Endodermal cell (in vitro differentiated cells): ENCODE measurements around the gene NOS2. TPM values are rescaled to one million over a fixed set of nuclear protein-coding genes. Genes with fewer than 3 reads are reported as not detected.

ENCODE experiments used
- DNase-seq: peaks from one replicate; pipeline ENCODE4 v3.0.0-alpha.2; 2017
- H3K27ac ChIP-seq: 2 replicates; pipeline ENCODE4 v1.5.1; 2013; ENCODE audit warnings: mild to moderate bottlenecking, low read depth, low read length, moderate library complexity
- H3K27me3 ChIP-seq: 2 replicates; pipeline ENCODE4 v1.6.1; 2013; ENCODE audit warnings: mild to moderate bottlenecking, low read length, moderate library complexity; ENCODE audit not compliant: insufficient read depth, control insufficient read depth, poor library complexity, severe bottlenecking
- H3K36me3 ChIP-seq: 2 replicates; pipeline ENCODE4 v1.7.0; 2013; ENCODE audit warnings: mild to moderate bottlenecking, low read length, moderate library complexity; ENCODE audit not compliant: control insufficient read depth, insufficient read depth
- H3K4me1 ChIP-seq: one replicate; pipeline ENCODE4 v1.7.0; 2013; ENCODE audit warnings: low read length; ENCODE audit not compliant: control insufficient read depth, insufficient read depth
- H3K4me3 ChIP-seq: 2 replicates; pipeline ENCODE4 v1.5.1; 2013; ENCODE audit warnings: mild to moderate bottlenecking, low read length, moderate library complexity
- H3K9ac ChIP-seq: 2 replicates; pipeline ENCODE4 v1.6.1; 2013; ENCODE audit warnings: mild to moderate bottlenecking, low read length, moderate library complexity; ENCODE audit not compliant: poor library complexity, severe bottlenecking; ENCODE audit errors: extremely low read depth
- H3K9me3 ChIP-seq: 2 replicates; pipeline ENCODE4 v1.6.1; 2013; ENCODE audit warnings: mild to moderate bottlenecking, low read length, moderate library complexity; ENCODE audit not compliant: control insufficient read depth
- H3K27ac Mint-ChIP-seq: 2 replicates; pipeline ENCODE4 v1.8.0; 2020; ENCODE audit warnings: mixed read lengths
- H3K27me3 Mint-ChIP-seq: 2 replicates; pipeline ENCODE4 v1.8.0; 2021; ENCODE audit warnings: mild to moderate bottlenecking, mixed read lengths; ENCODE audit not compliant: insufficient read depth
- H3K36me3 Mint-ChIP-seq: 2 replicates; pipeline ENCODE4 v1.8.0; 2020; ENCODE audit warnings: low read depth, mixed read lengths
- H3K4me1 Mint-ChIP-seq: 2 replicates; pipeline ENCODE4 v1.8.0; 2020; ENCODE audit warnings: mixed read lengths
- H3K4me3 Mint-ChIP-seq: 2 replicates; pipeline ENCODE4 v1.8.0; 2020; ENCODE audit warnings: mild to moderate bottlenecking, moderate library complexity, mixed read lengths
- H3K9me3 Mint-ChIP-seq: 2 replicates; pipeline ENCODE4 v1.8.0; 2020; ENCODE audit warnings: mild to moderate bottlenecking, mixed read lengths
- CTCF ChIP-seq: fragments of 200-600 bp; sonication (generic); conservative IDR thresholded peaks from 2 replicates; pipeline ENCODE4 v1.5.0; 2021; ENCODE audit warnings: antibody characterized with exemption, mild to moderate bottlenecking
- WGBS, 2 experiments: methylation state at CpG; one replicate each; pipeline versions ENCODE4 v1.1.5 to v1.1.7; 2013; ENCODE audit warnings: missing lambda C conversion rate in 2 of 2, mixed read lengths in 1 of 2; ENCODE audit not compliant: insufficient coverage in 1 of 2, insufficient read length in 1 of 2; 5-methylcytosine and 5-hydroxymethylcytosine counted together
- total RNA-seq, 2 donors: library from RNA; stranded (reverse); fragmentation: NEBNext Ultra II Directional in 1 of 2; extraction: Animal tissue kit (Norgen Biotek cat#: 25700) in 1 of 2; gene quantifications; 2 replicates in 1 of 2; 3 replicates in 1 of 2; pipeline ENCODE4 v1.2.1, GENCODE V29; 2021

The NOS2 gene
- total RNA-seq, 2 donors from 2014 or later = 0.26 to 0.62 TPM

GRCh38 chr17:27778183-27778582 lies 22.1 kb downstream of the NOS2 start:
- no peak for DNase-seq
- H3K4me1 Mint-ChIP-seq = no peaks in the 10 kb centered on the region
- no peaks in the 10 kb centered on the region for H3K27me3 Mint-ChIP-seq
- no peaks in the 10 kb centered on the region for H3K27me3 ChIP-seq
- no peaks in the 10 kb centered on the region for H3K9me3 ChIP-seq
- H3K4me1 ChIP-seq = no peaks in the 10 kb centered on the region
- no peak for TF ChIP-seq CTCF
- H3K4me3 ChIP-seq = no peak overlapping the region
- H3K4me3 Mint-ChIP-seq = no peak overlapping the region
- no peaks in the 10 kb centered on the region for H3K9me3 Mint-ChIP-seq
- no peak overlapping the region for H3K9ac ChIP-seq
- H3K36me3 Mint-ChIP-seq = no peaks in the 10 kb centered on the region
- no peak overlapping the region for H3K27ac ChIP-seq
- no peak overlapping the region for H3K27ac Mint-ChIP-seq
- 77 to 86% methylated on average over 1 to 3 of the region's 4 CpGs for WGBS, 2 experiments
- H3K36me3 ChIP-seq = no peaks in the 10 kb centered on the region

- Histone ChIP-seq H3K27me3 (no peaks in the 10 kb centered on the region), H3K9me3 (no peaks in the 10 kb centered on the region), H3K36me3 (no peaks in the 10 kb centered on the region), H3K4me3 (no peak overlapping the region), H3K9ac (no peak overlapping the region), H3K27ac (no peak overlapping the region), H3K4me1 (no peaks in the 10 kb centered on the region)
- H3K4me3 Mint-ChIP-seq = no peak overlapping the region
- 73 to 75% methylated on average over 3 to 10 of the region's 11 CpGs for WGBS, 2 experiments
- no peak for DNase-seq
- no peak overlapping the region for H3K27ac Mint-ChIP-seq
- H3K9me3 Mint-ChIP-seq = no peaks in the 10 kb centered on the region
- no peaks in the 10 kb centered on the region for H3K4me1 Mint-ChIP-seq
- no peaks in the 10 kb centered on the region for H3K36me3 Mint-ChIP-seq
- H3K27me3 Mint-ChIP-seq = no peaks in the 10 kb centered on the region
- no peak for TF ChIP-seq CTCF
These were observed 23.3 kb downstream of the NOS2 start for GRCh38 chr17:27776882-27777624.

GRCh38 chr17:27771586-27771985 lies 28.7 kb downstream of the NOS2 start:
- Mint-ChIP-seq H3K27me3 (no peaks in the 10 kb centered on the region), H3K36me3 (no peaks in the 10 kb centered on the region), H3K4me1 (no peaks in the 10 kb centered on the region), H3K27ac (no peak overlapping the region), H3K4me3 (no peak overlapping the region), H3K9me3 (no peaks in the 10 kb centered on the region)
- Histone ChIP-seq H3K36me3 (no peaks in the 10 kb centered on the region), H3K27ac (no peak overlapping the region), H3K4me3 (no peak overlapping the region), H3K4me1 (no peaks in the 10 kb centered on the region), H3K27me3 (no peaks in the 10 kb centered on the region), H3K9ac (no peak overlapping the region), H3K9me3 (no peaks in the 10 kb centered on the region)
- 76 to 88% methylated on average over 4 to 9 of the region's 9 CpGs for WGBS, 2 experiments
- TF ChIP-seq CTCF = no peak
- no peak for DNase-seq
